ENCODE measurements around the gene SALL3.

Gene SALL3

GRCh38 chr18:79006106-79006795 lies 26.6 kb downstream of the SALL3 start:
- no peak for DNase-seq (ENCODE audit: low read depth)

GRCh38 chr18:79007440-79007839 lies 27.8 kb downstream of the SALL3 start:
- no peak for DNase-seq (ENCODE audit: low read depth)

GRCh38 chr18:79008356-79008940 lies 28.8 kb downstream of the SALL3 start:
- DNase-seq (ENCODE audit: low read depth) = no peak

- no peak for DNase-seq (ENCODE audit: low read depth)
Measured at GRCh38 chr18:79010802-79011201, 31.2 kb downstream of the SALL3 start.

GRCh38 chr18:79011300-79011870 lies 31.8 kb downstream of the SALL3 start:
- no peak for DNase-seq (ENCODE audit: low read depth)

GRCh38 chr18:79013869-79014268 lies 34.3 kb downstream of the SALL3 start:
- DNase-seq (ENCODE audit: low read depth) = no peak

- no peak for DNase-seq (ENCODE audit: low read depth)
Measured at GRCh38 chr18:79018911-79019310, 39.3 kb downstream of the SALL3 start.

GRCh38 chr18:79019881-79020280 lies 40.3 kb downstream of the SALL3 start:
- DNase-seq (ENCODE audit: low read depth) = no peak

- DNase-seq (ENCODE audit: low read depth) = no peak
Measured at GRCh38 chr18:79022603-79023002, 43.0 kb downstream of the SALL3 start.

GRCh38 chr18:79026491-79026890 lies 46.9 kb downstream of the SALL3 start:
- no peak for DNase-seq (ENCODE audit: low read depth)

- DNase-seq (ENCODE audit: low read depth) = no peak
Measured at GRCh38 chr18:79030680-79031079, 51.1 kb downstream of the SALL3 start.

- DNase-seq (ENCODE audit: low read depth) = no peak
Measured at GRCh38 chr18:79042276-79042675, 62.7 kb downstream of the SALL3 start.

- DNase-seq (ENCODE audit: low read depth) = no peak
Measured at GRCh38 chr18:79043288-79043687, 63.7 kb downstream of the SALL3 start.

- no peak for DNase-seq (ENCODE audit: low read depth)
Measured at GRCh38 chr18:79046522-79046921, 66.9 kb downstream of the SALL3 start.

GRCh38 chr18:79047556-79048244 lies 68.1 kb downstream of the SALL3 start:
- no peak for DNase-seq (ENCODE audit: low read depth)

GRCh38 chr18:79048245-79048632 lies 68.6 kb downstream of the SALL3 start:
- no peak for DNase-seq (ENCODE audit: low read depth)

GRCh38 chr18:79049506-79049905 lies 69.9 kb downstream of the SALL3 start:
- no peak for DNase-seq (ENCODE audit: low read depth)
